ENCODE data around the gene DLG4.

GRCh38 chr17:7214300-7215135 is 5.1 kb downstream of the DLG4 start:
- TF ChIP-seq CTCF (IDR thresholded peaks at IDR 0.05; ENCODE audit: low read depth, low read length, poor library complexity, severe bottlenecking) (peak; percentile 66), EZH2phosphoT487 (IDR thresholded peaks at IDR 0.05; ENCODE audit: borderline replicate concordance, low read length) (no peak)

All from DOHH2 (cell line).